Midbrain (tissue), 1 donor: ENCODE measurements around the gene NSMCE1.

ENCODE experiments used
- DNase-seq: peaks from one replicate; lab custom pipeline; 2025; lab: John Stamatoyannopoulos, UW

The NSMCE1 gene

DNA sequence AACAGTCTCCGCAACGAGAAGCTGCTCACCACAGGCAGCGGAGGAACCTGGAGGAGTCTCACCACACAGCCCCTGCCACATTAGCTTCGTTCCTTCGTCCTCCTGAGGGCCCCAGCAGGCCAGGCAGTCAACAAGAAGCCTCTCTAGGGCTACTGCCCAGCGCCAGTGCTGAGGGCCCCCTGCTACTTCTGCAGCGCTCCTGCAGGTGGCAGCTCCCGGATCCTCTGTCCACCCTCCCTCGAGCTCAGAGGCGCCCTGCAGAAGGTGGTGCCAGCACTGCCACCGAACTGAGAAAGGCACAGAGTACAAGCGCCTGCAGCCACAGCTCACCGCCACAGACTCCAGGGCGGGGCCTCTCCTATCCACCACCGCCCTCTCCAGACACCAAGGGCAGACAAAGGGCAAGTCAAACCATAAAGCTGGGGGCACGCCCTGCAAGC is 38.0 kb downstream of the NSMCE1 start:
- DNase-seq, result no peak

GRCh38 chr16:27229891-27230470 is 38.6 kb downstream of the NSMCE1 start:
- DNase-seq, result no peak

DNA sequence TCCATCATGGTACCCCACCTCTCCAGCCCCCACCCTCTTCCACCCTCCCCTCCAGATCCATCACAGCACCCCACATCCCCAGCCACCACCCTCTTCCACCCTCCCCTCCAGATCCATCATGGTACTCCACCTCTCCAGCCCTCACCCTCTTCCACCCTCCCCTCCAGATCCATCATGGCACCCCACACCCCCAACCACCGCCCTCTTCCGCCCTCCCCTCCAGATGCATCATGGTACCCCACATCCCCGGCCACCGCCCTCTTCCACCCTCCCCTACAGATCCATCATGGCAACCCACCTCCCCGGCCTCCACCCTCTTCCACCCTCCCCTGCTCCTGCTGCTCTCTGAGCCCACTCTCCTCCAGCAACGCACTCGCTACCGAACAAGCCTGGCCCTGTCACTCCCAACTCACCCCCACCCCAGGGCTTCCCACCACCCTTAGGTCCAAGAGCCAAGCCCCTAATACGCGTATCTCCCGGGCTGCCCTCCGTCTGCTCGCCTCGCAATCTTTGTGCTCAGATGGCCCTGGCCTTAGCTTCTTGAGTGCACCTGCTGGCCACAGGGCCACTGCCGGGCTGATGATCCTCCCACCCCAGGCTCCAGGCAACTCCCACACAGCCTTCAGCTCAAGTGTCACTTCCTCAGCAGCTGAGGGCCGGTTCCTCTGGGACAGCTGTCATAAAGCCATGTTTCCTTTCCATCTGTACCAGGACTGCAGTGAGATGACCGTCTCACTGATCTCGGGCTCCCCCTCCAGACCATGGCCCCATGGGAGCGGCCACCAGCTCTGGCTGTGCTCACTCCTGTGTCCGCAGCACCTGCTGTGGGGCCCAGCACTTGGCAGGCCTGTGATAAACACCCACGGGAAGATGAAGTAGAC is 39.7 kb downstream of the NSMCE1 start:
- DNase-seq, result no peak

DNA sequence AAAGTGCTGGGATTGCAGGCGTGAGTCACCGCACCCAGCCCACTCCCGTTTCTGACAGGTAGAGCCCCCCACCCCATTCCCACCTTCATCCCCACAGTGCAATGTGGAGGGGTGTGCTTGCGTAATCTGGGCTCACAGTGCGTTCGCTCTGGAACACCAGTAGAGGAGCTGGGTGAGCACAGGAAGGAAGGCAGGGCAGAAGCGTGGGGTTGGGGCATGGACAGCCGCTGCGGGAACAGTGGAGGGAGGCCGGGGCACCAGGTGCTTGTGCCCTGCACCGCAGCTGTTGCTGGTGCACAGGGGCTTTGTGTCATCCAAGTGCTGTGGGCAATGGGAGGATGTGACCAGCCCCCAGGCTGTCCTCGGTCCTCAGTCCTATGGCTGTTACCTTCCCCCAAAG is 40.5 kb downstream of the NSMCE1 start:
- no peak for DNase-seq

- DNase-seq, result no peak
These were observed 41.4 kb downstream of the NSMCE1 start for GRCh38 chr16:27226976-27227705.

GRCh38 chr16:27226476-27226875 is 42.1 kb downstream of the NSMCE1 start:
- DNase-seq, result no peak

- no peak for DNase-seq
These were observed 42.8 kb downstream of the NSMCE1 start for GRCh38 chr16:27225536-27226360.

DNA sequence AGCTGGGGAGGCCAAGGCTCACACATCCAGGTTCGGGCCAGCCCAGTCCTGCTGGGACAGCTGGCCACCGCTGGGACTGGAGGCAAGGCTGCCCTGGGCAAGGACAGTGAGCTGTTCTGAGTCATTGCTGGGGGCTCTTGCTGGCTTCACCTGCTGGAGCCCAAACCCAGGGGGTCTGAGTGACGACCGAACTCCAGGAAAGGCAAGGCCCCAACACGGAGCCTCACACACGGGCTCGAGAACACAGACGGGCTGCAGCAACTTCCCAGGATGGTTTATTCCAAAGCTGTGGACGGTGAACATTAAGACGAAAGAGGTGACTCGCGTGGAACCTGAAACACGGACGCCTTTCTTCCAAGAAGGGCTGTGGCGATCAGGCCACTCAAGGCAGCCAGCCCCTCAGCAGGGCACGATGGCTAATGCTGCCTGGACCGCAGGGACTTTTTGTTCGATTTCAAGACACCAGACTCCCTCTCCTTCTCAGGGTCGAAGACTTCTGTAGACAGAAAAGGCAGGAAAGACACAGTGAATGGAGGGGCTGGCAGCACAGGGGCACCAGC is 43.8 kb downstream of the NSMCE1 start:
- no peak for DNase-seq

DNA sequence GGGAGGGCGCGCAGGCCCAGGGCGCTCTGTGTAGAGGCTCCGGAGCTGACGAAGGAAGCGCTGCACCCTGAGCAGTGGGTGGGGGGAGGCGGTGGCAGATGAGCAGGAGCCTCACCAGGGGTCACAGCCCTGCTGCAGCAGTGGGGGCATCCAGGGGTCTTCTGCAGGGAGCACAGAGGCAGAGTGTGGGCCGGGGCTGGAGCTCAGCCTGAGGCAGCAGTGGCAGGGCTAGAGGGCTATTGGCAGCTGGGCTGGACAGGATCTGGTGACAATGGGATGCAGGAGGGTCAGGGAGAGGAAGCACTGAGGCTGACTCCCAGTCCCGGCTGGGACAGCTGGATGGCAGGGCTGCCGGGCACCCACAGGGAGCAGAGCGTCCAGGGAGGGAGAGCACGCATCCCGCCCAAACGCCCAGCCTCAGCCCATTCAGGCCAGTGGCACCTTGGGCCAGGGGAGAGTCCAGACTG is 44.3 kb downstream of the NSMCE1 start:
- no peak for DNase-seq

GRCh38 chr16:27223701-27224100 is 44.9 kb downstream of the NSMCE1 start:
- DNase-seq, result no peak

DNA sequence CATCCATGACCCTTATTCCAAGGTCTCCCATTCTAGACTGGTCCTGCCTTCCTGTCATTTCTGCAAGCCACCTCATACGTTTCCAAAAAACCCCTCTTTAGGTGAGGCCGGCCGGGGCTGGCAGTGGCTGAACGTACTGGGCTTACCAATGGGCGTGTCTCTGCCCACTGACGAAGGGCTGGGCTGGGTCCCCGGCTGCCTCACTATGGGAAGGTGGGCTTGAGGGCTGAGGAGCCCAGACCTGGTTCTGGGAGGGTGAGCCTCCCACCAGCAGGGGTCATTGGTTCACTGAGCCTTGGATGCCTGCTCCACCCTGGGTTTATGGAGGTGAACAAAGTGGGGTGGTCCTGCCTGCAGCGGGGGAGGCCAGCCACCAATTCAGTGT is 45.4 kb downstream of the NSMCE1 start:
- DNase-seq, result no peak

GRCh38 chr16:27222249-27223225 is 46.0 kb downstream of the NSMCE1 start:
- no peak for DNase-seq

DNA sequence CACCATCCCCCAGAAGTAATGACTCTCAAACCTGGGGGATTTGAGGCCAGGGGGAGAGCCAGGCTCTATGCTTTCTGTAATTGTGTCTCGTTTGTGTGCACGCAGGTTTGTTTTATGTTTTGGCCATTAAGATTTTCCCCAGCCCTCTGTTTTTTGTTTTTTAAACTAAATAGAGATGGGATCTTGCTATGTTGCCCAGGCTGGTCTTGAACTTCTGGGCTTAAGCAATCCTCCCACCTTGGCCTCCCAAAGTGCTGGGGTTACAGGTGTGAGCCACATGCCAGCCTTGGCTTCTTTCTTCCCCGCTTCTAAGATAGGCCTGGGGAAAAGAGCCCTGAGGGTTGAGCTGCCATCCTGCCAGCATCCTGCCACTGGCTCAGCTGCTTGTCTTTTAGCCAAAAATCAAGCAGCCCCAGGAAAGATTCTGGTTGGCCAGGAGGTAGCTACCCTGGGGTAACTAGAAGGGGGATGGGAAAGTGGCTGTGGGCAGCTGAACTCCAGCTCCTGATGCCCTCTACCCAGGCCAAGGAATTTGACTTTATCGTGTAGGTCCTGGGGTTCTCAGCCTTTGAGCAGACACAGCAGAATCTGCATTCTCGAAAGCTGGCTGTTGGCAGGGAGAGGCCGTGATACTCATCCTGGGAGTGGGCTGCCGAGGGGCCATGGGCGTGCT is 46.9 kb downstream of the NSMCE1 start:
- DNase-seq, result no peak

- no peak for DNase-seq
These were observed 47.6 kb downstream of the NSMCE1 start for GRCh38 chr16:27220991-27221390.

DNA sequence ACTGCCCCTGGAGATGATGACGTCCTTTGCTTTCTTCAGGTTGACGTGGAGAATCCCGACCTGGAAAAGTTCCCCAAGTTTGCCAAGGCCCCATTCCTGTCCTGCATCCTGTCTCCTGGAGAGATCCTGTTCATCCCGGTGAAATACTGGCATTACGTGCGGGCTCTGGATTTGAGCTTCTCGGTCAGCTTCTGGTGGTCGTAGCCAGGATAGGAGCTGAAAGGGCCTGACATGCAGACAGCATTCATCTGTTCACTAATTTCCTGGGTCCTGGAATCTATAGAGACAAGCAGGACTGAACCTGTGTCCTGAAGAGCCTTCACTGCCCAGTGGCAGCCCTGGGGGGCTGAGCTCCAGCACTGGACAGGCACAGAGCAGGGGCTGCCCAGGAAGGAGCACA is 48.0 kb downstream of the NSMCE1 start:
- DNase-seq, result no peak

- no peak for DNase-seq
These were observed 48.5 kb downstream of the NSMCE1 start for GRCh38 chr16:27220120-27220519.

DNA sequence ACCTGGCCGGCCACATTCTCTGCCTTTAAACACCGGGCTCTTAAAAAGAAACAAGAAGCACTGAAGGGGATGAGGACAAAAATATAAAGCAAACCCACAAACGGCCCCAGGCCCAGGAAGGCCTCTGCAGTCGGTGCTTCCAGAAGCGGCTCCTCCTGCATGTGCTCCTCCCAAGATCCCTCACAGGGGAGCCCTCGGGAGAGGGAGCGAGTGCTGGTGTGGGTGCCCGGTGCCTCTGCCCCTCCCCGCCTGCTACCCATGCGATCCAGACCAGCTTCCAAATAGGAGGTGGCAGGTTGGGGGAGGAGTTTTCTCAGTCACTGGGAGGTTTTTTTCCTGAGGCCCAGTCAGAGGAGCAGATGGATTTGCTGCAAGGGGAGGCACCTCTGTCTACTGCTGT is 49.4 kb downstream of the NSMCE1 start:
- DNase-seq, result no peak

DNA sequence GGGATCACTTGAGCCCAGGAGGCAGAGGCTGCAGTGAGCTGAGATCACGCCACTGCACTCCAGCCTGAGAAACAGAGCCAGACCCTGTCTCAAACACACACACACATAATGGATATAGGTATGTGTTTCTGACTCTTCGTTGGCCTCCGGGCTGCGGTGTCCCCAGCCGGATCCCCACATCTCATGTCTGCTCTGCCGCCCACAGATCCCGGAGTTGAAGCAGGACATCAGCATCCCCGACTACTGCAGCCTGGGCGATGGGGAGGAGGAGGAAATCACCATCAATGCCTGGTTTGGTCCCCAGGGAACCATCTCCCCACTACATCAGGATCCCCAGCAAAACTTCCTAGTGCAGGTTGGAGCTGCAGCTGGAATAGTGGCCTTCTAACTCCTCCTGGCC is 49.8 kb downstream of the NSMCE1 start:
- no peak for DNase-seq

DNA sequence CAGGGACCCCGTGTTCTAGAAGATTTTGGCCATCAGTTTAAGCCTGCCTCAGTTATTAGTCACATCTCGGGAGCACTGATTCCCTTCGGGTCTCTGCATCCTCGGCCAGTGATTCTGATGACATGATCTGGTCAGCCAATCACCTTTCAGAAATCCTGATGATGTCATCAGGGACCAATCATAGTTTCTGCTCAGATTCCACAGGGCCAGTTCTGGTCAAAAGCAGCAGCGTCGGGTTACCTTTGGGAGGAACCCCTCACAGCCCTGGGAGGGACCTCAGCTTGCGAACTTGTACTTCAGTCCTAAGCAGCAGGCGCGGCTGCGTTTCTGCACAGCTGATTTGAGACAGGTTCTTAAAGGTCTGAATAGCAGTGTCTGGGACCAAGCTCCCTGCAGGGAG is 51.3 kb downstream of the NSMCE1 start:
- DNase-seq, result peak; percentile 37
